Ovary (tissue), 9 donors: ENCODE results near the gene HNRNPAB. TPM values are rescaled to one million over a fixed set of nuclear protein-coding genes. Genes with fewer than 3 reads are reported as not detected.

ENCODE experiments used
- DNase-seq, 5 donors: peaks; one replicate each; pipeline ENCODE4 v3.0.0-alpha.2; 2019 to 2020
- H3K27ac ChIP-seq, 2 donors: fragments of 200-600 bp; one replicate each; pipeline versions ENCODE4 v1.5.1 to v1.8.0; 2019 to 2022
- H3K27me3 ChIP-seq: fragments of 200-600 bp; one replicate; pipeline ENCODE4 v1.8.0; 2022
- H3K36me3 ChIP-seq: fragments of 200-600 bp; sonication (generic); one replicate; pipeline ENCODE4 v1.5.1; 2019
- H3K4me1 ChIP-seq: one replicate; pipeline ENCODE4 v1.8.1; 2013; ENCODE audit warnings: mild to moderate bottlenecking, moderate library complexity; ENCODE audit not compliant: insufficient read depth
- H3K4me3 ChIP-seq: fragments of 200-600 bp; sonication (generic); one replicate; pipeline ENCODE4 v1.5.1; 2017
- H3K9me3 ChIP-seq, 2 donors: fragments of 200-600 bp in 1 of 2; sonication (generic) in 1 of 2; one replicate each; pipeline versions ENCODE4 v1.5.1 to v1.8.1; 2013 to 2019; ENCODE audit warnings: mild to moderate bottlenecking in 1 of 2, moderate library complexity in 1 of 2
- EP300 ChIP-seq: sonication (generic); formaldehyde crosslinking; IDR thresholded peaks from one replicate; pipeline ENCODE4 v1.6.1; 2017; ENCODE audit warnings: antibody characterized with exemption
- POLR2A ChIP-seq: fragments of 450-650 bp; IDR thresholded peaks from one replicate; pipeline ENCODE4 v1.6.1; 2017; ENCODE audit warnings: antibody characterized with exemption, mild to moderate bottlenecking, moderate library complexity
- WGBS, 3 donors: extraction: QIAGEN DNeasy Blood & Tissue Kit in 1 of 3; methylation state at CpG; one replicate each; pipeline versions ENCODE4 v1.1.5 to v1.1.7; 2013 to 2017; 5-methylcytosine and 5-hydroxymethylcytosine counted together
- intact Hi-C, 4 donors: fragments of 100-400 bp; cut with DNase I; formaldehyde crosslinking; loops; one replicate each; pipeline versions ENCODE4 v1.11.0 to v1.15.1; 2022 to 2023
- polyA plus RNA-seq, 2 donors: library from polyadenylated mRNA; stranded (reverse); fragments of 200-250 nt in 1 of 2; fragments of 350-450 nt in 1 of 2; fragmentation: Illumina TruSeq in 1 of 2; extraction: RNeasy Lipid Tissue Mini Kit (QIAGEN cat#74804) in 1 of 2; gene quantifications; one replicate each; pipeline ENCODE4 v1.2.3, GENCODE V29; 2013 to 2014
- total RNA-seq, 7 donors: library from RNA; depleted of rRNA in 2 of 7; stranded (reverse); fragments of >200 nt in 2 of 7; fragmentation: NEBNext Ultra II Directional in 3 of 7; extraction: Animal tissue kit (Norgen Biotek cat#: 25700) in 3 of 7; gene quantifications; one replicate each; pipeline versions ENCODE4 v1.1.0 to v1.2.4, GENCODE V29; 2016 to 2023
- TF ChIP-seq, protein P1 (sequence below), 3 donors: fragments of 450-650 bp in 2 of 3; fragments of 200-600 bp in 1 of 3; IDR thresholded peaks; one replicate each; pipeline versions ENCODE4 v1.5.1 to v1.8.0; 2016 to 2022; ENCODE audit warnings: antibody characterized with exemption in 3 of 3, mild to moderate bottlenecking in 1 of 3
- donor health status: DM: no; HTN: no; CAD: no; lungs with moderate emphysema.
- donor health status: DM: no; HTN: no; CAD: no.
- donor health status: Bipolar disorder and iron deficiency.
- donor health status: DM: yes; HTN: yes; CAD: no.
- donor health status: DM: no; HTN: no; CAD: no.
- donor health status: DM: yes; HTN: yes; CAD: no.

Gene HNRNPAB
- total and polyA plus RNA-seq, 9 donors: 42.0 to 132 (median 102) TPM

DNA sequence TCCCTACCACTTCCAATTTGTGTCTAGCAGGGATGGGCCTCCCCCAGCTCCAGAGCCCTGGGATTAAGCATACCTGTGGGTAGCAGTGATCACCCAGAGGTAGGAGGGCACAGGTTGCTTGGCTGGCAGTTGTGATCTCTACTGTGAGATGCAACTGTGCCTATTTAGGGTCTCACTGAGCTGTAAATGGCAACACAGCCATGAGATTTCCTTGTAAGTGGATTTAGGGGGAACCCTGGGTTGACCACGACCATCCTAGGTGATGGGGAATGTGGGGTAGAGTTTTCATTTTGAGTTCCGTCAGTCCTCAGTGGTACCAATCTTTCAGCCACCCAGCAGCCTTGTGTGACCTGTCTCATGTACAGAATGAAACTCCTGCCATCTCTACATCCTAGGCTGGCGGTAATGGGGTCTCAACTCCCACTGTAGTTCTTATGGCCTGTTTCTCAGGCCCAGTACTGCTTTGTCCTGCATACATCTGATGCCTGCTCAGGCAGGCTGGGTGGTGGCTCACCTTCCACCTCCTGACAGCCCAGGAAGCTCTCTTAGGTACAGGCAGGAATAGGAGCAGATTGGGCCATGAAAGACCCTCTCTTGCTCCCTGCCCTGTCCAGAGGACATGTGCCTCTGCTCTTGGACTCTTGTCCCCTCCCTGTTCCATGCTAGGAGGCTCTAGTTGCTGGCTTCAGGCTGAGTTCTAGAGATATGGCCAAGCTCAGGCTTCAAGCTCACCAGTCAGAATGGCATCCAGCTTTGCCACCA, 8.1 kb downstream of the HNRNPAB start:
- Histone ChIP-seq H3K9me3 (no peaks in the 10 kb centered on the region), H3K27ac (no peak overlapping the region), H3K4me1 (peaks cover 3% of the 10 kb centered on the region), H3K36me3 (no peaks in the 10 kb centered on the region), H3K4me3 (no peak overlapping the region), H3K27me3 (no peaks in the 10 kb centered on the region)
- intact Hi-C loops: no loop called here
- no peak for DNase-seq
- TF ChIP-seq, protein P1, sequence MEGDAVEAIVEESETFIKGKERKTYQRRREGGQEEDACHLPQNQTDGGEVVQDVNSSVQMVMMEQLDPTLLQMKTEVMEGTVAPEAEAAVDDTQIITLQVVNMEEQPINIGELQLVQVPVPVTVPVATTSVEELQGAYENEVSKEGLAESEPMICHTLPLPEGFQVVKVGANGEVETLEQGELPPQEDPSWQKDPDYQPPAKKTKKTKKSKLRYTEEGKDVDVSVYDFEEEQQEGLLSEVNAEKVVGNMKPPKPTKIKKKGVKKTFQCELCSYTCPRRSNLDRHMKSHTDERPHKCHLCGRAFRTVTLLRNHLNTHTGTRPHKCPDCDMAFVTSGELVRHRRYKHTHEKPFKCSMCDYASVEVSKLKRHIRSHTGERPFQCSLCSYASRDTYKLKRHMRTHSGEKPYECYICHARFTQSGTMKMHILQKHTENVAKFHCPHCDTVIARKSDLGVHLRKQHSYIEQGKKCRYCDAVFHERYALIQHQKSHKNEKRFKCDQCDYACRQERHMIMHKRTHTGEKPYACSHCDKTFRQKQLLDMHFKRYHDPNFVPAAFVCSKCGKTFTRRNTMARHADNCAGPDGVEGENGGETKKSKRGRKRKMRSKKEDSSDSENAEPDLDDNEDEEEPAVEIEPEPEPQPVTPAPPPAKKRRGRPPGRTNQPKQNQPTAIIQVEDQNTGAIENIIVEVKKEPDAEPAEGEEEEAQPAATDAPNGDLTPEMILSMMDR (IDR thresholded peaks at IDR 0.05): no peak
- no peak for TF ChIP-seq EP300
- no peak for TF ChIP-seq POLR2A
- 78 to 92% (median 85%) methylated on average over 3 of the region's 3 CpGs for WGBS, 3 donors

DNA sequence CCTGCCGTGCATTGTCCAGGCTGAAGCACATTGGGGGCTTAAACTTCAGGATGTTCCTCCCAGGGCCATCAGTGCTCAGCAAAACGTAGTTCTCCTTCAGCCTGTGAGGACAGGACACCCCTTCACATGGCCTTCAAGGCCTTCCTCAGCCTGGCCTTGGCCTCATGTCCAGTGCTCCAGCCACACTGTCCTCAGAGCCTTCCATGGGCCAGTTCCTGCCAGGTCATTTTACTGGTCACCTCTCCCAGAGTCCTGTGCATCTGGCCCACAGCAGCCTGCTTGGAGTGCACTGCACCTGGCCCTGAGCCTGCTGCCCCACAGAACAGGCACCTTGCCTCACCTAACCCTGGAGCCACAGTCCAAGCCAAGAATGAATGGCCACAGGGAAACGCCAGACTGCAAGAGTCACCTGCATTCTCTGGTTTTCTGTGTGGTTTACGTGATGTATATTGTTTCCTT, 8.7 kb downstream of the HNRNPAB start:
- H3K36me3 ChIP-seq: no peaks in the 10 kb centered on the region
- no peaks in the 10 kb centered on the region for H3K9me3 ChIP-seq
- H3K27me3 ChIP-seq: no peaks in the 10 kb centered on the region
- TF ChIP-seq EP300: no peak
- TF ChIP-seq, protein P1 (IDR thresholded peaks at IDR 0.05): no peak
- TF ChIP-seq POLR2A: no peak
- H3K4me1 ChIP-seq: peaks cover 1% of the 10 kb centered on the region
- no peak for DNase-seq
- 49 to 71% (median 65%) methylated on average over 4 of the region's 4 CpGs for WGBS, 3 donors
- no peak overlapping the region for H3K4me3 ChIP-seq
- H3K27ac ChIP-seq: no peak overlapping the region
- intact Hi-C loops: no loop called here

DNA sequence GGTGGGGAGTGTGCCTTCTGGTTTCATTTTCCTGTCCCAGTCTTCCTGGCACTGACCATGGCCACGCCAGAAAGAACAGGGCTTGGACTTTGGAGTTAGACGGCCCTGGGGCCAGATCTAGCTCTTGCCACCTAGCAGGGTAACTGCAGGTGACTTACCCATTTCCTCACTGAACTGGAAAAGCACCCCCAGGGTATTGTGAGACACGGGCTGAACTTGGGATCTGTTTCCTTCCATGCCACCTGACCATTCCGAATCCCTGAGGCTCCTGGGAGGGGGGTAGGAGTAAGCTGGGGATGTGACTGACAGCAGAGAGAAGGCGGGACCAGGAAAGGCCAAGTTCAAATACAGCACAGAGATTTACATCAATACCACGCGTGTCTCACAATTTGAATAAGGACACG, 9.4 kb downstream of the HNRNPAB start:
- Histone ChIP-seq H3K27me3 (no peaks in the 10 kb centered on the region), H3K36me3 (no peaks in the 10 kb centered on the region), H3K9me3 (no peaks in the 10 kb centered on the region), H3K4me1 (peaks cover 1% of the 10 kb centered on the region), H3K4me3 (no peak overlapping the region), H3K27ac (no peak overlapping the region)
- WGBS, 3 donors: 68 to 75% (median 72%) methylated on average over 8 of the region's 8 CpGs
- intact Hi-C loops: no loop called here
- TF ChIP-seq, protein P1 (IDR thresholded peaks at IDR 0.05): no peak
- DNase-seq: no peak

DNA sequence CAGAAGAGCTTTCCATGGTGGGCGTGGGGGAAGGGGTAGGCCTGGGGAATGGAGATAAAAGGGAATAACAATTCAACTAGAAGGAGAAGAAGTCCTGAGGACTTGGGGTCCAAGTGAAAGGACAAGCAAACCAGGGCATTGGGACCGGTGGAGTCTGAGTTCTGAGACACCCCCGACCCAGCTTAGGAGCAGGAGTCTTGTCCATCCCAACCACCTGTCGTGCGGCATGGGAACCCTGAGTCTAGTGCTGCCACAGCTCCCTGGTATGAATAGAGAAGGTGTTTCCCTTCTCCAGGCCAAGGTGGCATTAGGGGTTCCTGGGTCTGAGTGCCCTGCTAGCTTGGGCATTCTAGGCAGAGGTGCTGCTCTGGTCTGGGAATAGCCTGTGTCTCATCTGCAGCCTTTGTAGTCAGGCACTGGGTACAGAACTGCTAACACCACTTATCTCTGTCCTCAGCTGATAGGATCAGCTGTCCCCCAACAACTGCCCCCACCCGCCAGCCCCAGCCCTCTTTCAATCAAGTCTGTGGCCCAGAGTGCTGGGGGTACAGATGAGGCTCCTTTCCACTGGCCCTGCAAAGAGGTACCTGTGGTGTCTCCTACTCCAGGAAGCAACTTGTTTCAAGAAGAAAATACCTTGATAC, 9.9 kb downstream of the HNRNPAB start:
- Histone ChIP-seq H3K27ac (no peak overlapping the region), H3K36me3 (no peaks in the 10 kb centered on the region)
- DNase-seq: no peak

More for the DNA sequence above, 9.9 kb downstream of the HNRNPAB start:
- H3K9me3 ChIP-seq: no peaks in the 10 kb centered on the region
- TF ChIP-seq, protein P1 (IDR thresholded peaks at IDR 0.05): no peak
- TF ChIP-seq EP300: no peak
- TF ChIP-seq POLR2A: no peak
- H3K4me1 ChIP-seq: peaks cover 1% of the 10 kb centered on the region
- intact Hi-C loops: no loop called here
- H3K4me3 ChIP-seq: no peak overlapping the region
- WGBS, 3 donors: 85 to 87% (median 86%) methylated on average over 6 of the region's 6 CpGs
- H3K27me3 ChIP-seq: no peaks in the 10 kb centered on the region
